GM12874 (cell line): ENCODE measurements around the gene RUSF1.

Experiments
- TF ChIP-seq, protein P1 (sequence below): IDR thresholded peaks from 2 replicates; pipeline ENCODE4 v1.5.1; 2011; ENCODE audit warnings: low read depth, mild to moderate bottlenecking, control low read depth, low read length, moderate library complexity; ENCODE audit not compliant: insufficient read depth

Gene RUSF1

GRCh38 chr16:31498493-31498892, 9.7 kb downstream of the RUSF1 start:
- TF ChIP-seq, protein P1, sequence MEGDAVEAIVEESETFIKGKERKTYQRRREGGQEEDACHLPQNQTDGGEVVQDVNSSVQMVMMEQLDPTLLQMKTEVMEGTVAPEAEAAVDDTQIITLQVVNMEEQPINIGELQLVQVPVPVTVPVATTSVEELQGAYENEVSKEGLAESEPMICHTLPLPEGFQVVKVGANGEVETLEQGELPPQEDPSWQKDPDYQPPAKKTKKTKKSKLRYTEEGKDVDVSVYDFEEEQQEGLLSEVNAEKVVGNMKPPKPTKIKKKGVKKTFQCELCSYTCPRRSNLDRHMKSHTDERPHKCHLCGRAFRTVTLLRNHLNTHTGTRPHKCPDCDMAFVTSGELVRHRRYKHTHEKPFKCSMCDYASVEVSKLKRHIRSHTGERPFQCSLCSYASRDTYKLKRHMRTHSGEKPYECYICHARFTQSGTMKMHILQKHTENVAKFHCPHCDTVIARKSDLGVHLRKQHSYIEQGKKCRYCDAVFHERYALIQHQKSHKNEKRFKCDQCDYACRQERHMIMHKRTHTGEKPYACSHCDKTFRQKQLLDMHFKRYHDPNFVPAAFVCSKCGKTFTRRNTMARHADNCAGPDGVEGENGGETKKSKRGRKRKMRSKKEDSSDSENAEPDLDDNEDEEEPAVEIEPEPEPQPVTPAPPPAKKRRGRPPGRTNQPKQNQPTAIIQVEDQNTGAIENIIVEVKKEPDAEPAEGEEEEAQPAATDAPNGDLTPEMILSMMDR, result no peak

- TF ChIP-seq, protein P1, result no peak
Observed at GRCh38 chr16:31496670-31497069, 11.5 kb downstream of the RUSF1 start.

DNA sequence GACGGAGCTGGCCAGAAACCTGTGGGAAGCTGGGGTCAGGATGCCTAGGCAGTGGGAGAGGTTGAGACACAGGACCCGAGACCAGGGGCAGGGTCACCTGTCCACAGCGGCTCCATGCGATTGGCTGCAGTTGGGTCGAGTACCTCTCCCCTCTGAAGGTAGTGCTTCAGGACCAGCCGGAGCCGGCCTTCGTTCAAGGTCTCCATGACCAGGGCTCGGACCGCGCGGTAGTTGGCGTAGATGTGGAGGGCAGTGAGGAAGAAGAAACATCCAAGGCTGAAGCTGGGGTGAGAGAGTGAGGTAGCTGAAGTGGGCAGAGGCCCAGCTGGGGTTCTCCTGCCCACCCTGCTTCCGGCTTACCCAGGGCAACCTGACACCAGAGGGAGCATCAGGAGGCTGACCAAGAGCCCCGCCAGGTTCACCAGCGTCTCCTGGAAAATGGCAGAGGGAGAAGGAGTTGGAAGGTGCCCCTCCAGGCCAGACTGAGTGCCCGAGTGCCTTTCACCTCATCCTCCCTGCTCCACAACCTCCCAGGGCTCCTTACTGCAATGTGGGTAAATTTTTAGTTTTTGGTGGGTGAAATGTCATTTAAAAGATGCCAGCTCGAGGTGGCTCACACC, 14.6 kb downstream of the RUSF1 start:
- TF ChIP-seq, protein P1, result no peak

GRCh38 chr16:31491778-31492418, 16.3 kb downstream of the RUSF1 start:
- TF ChIP-seq, protein P1, result no peak

DNA sequence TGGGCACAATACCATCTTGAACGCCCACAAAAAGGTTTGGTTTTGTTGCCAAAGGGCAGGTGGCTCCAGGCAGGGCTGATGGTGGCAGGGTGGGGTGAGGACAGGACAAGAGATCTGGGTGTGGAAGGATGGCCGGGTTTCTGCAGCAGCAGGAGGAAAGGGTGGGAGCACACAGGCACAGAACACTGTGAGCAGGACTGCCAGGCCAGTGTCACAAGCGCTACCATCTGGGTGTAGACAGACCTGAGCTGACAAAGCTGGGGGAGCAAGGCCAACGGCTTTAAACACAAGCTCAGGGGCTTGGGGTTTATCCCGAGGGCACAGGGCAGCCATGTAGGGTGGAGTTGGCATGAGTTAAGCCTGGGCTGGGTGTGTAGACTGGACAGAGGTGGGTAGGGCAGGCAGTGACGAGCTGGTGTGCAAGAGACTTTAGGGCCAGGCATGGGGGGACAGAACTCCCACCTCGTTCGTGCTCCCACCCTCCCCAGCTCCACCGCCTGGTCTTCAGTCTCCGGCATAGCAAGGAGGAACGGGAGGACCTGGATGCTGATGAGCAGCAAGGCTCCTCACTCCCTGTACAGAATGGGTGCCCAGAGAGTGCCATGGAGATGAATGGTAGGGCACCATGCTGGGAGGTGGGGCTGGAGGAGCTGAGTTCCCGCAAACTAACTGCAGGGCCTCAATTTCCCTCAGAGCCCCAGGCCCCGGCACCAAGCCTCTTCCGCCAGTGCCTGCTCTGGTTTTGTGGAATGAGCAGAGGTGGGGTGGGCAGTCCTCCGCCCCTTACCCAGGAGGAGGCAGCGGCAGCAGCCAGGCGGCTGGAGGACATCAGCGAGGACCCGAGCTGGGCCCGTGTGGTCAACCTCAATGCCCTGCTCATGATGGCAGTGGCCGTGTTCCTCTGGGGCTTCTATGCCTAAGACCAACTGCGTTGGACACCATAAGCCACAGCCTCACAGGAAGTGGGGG, 18.3 kb downstream of the RUSF1 start:
- TF ChIP-seq, protein P1, result no peak

DNA sequence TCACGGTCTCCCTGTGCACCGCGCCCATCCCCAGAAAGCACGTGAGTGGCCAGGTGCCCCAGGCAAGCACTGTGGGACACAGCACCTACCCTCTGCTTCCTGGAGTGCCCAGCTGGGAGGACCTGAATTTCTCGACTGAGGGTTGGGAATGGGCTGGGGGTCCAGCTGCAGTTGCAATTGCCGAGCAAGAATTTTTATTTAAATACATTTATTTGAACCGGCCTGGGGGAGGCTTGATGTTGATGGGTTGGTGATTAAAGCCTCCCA, 19.0 kb downstream of the RUSF1 start:
- TF ChIP-seq, protein P1, result no peak
